IMR-90 (cell line): ENCODE results near the gene FAM78A. TPM values are rescaled to one million over a fixed set of nuclear protein-coding genes. Genes with fewer than 3 reads are reported as not detected.

Source experiments
- ATAC-seq: fragments of 200-7000 bp; cut with Tn5 transposase; 2 replicates; pipeline ENCODE4 v1.9.1; 2020; ENCODE audit warnings: low read depth, mild to moderate bottlenecking, moderate library complexity
- BruUV-seq: library from RNA; stranded (reverse); fragments of 400-500 nt; replicated peaks from 2 replicates; lab custom pipeline; 2021; lab: Mats Ljungman, UMichigan
- CTCF ChIA-PET: fragments of 300-600 bp; formaldehyde crosslinking; extraction: SDS; loops from one replicate; lab custom pipeline; 2021; ENCODE audit warnings: antibody characterized with exemption; lab: Yijun Ruan, JAX
- POLR2A ChIA-PET: fragments of 300-600 bp; sonication (Branson Sonifier 250); formaldehyde crosslinking; loops from one replicate; lab custom pipeline; 2022; ENCODE audit warnings: antibody characterized with exemption; ENCODE audit not compliant: unreplicated experiment; lab: Charles Lee
- DNase-seq: peaks from one replicate; pipeline ENCODE4 v3.0.0; 2013
- H2AFZ ChIP-seq: replicated peaks from 2 replicates; pipeline ENCODE3; 2013; ENCODE audit warnings: low read length, mild to moderate bottlenecking; ENCODE audit not compliant: poor library complexity
- H2AK5ac ChIP-seq: 2 replicates; pipeline ENCODE4 v1.6.1; 2013; ENCODE audit warnings: low read depth, low read length, inconsistent platforms
- H2AK9ac ChIP-seq: replicated peaks from 2 replicates; pipeline ENCODE3; 2013; ENCODE audit warnings: mild to moderate bottlenecking, low read depth, low read length, moderate library complexity; ENCODE audit not compliant: poor library complexity
- H2BK120ac ChIP-seq: 2 replicates; pipeline ENCODE4 v1.6.1; 2013; ENCODE audit warnings: low read depth, low read length, inconsistent platforms
- H2BK15ac ChIP-seq: 3 replicates; pipeline ENCODE4 v1.6.1; 2013; ENCODE audit warnings: low read depth, low read length, inconsistent platforms
- H2BK20ac ChIP-seq: 2 replicates; pipeline ENCODE4 v1.6.1; 2013; ENCODE audit warnings: low read depth, mild to moderate bottlenecking, inconsistent platforms, low read length, moderate library complexity
- H2BK5ac ChIP-seq: 2 replicates; pipeline ENCODE4 v1.6.1; 2013; ENCODE audit warnings: mild to moderate bottlenecking, low read depth, low read length, inconsistent platforms; ENCODE audit not compliant: poor library complexity, severe bottlenecking
- H3K14ac ChIP-seq: replicated peaks from 2 replicates; pipeline ENCODE4 v1.6.1; 2013; ENCODE audit warnings: low read depth, low read length, inconsistent platforms
- H3K18ac ChIP-seq: 2 replicates; pipeline ENCODE4 v1.6.1; 2013; ENCODE audit warnings: low read depth, low read length, control low read depth
- H3K23ac ChIP-seq: 2 replicates; pipeline ENCODE4 v1.6.1; 2013; ENCODE audit warnings: low read depth, low read length, inconsistent platforms
- H3K27ac ChIP-seq: 2 replicates; pipeline ENCODE4 v1.5.1; 2013; ENCODE audit warnings: mild to moderate bottlenecking, control low read depth, low read length; ENCODE audit not compliant: insufficient read depth
- H3K27me3 ChIP-seq: 2 replicates; pipeline ENCODE4 v1.6.1; 2013; ENCODE audit warnings: low read length; ENCODE audit not compliant: control insufficient read depth, insufficient read depth
- H3K36me3 ChIP-seq: 2 replicates; pipeline ENCODE4 v1.6.1; 2013; ENCODE audit warnings: low read length, mixed read lengths; ENCODE audit not compliant: control insufficient read depth, insufficient read depth
- H3K4ac ChIP-seq: 2 replicates; pipeline ENCODE4 v1.6.1; 2013; ENCODE audit warnings: low read depth, low read length, inconsistent platforms
- H3K4me1 ChIP-seq: 2 replicates; pipeline ENCODE4 v1.6.1; 2013; ENCODE audit warnings: low read length, mixed read lengths; ENCODE audit not compliant: control insufficient read depth, insufficient read depth
- H3K4me2 ChIP-seq: 2 replicates; pipeline ENCODE4 v1.6.1; 2013; ENCODE audit warnings: low read depth, mild to moderate bottlenecking, control low read depth, low read length, moderate library complexity
- H3K4me3 ChIP-seq: 2 replicates; pipeline ENCODE4 v1.5.1; 2013; ENCODE audit warnings: low read depth, mild to moderate bottlenecking, control low read depth, low read length, moderate library complexity; ENCODE audit not compliant: insufficient read depth
- H3K56ac ChIP-seq: 2 replicates; pipeline ENCODE4 v1.6.1; 2013; ENCODE audit warnings: low read length, inconsistent platforms; ENCODE audit not compliant: insufficient read depth; ENCODE audit errors: extremely low read depth
- H3K79me1 ChIP-seq, 2 experiments: 2 replicates each; pipeline ENCODE4 v1.6.1; 2013; ENCODE audit warnings: low read length in 2 of 2, inconsistent platforms in 1 of 2, low read depth in 1 of 2
- H3K9ac ChIP-seq: 2 replicates; pipeline ENCODE4 v1.6.1; 2013; ENCODE audit warnings: low read depth, low read length, control low read depth
- H3K9me1 ChIP-seq: 2 replicates; pipeline ENCODE4 v1.6.1; 2013; ENCODE audit warnings: low read length, inconsistent platforms; ENCODE audit not compliant: insufficient read depth
- H3K9me3 ChIP-seq: 2 replicates; pipeline ENCODE4 v1.6.1; 2013; ENCODE audit warnings: low read length; ENCODE audit not compliant: control insufficient read depth, insufficient read depth
- H4K20me1 ChIP-seq: 2 replicates; pipeline ENCODE4 v1.6.1; 2013; ENCODE audit warnings: low read length, inconsistent platforms; ENCODE audit not compliant: insufficient read depth
- H4K5ac ChIP-seq: 2 replicates; pipeline ENCODE4 v1.6.1; 2013; ENCODE audit warnings: mild to moderate bottlenecking, low read depth, low read length, control low read depth
- H4K8ac ChIP-seq, 2 experiments: 2 replicates each; pipeline ENCODE4 v1.6.1; 2013; ENCODE audit warnings: low read depth in 2 of 2, low read length in 2 of 2, control low read depth in 1 of 2, inconsistent platforms in 1 of 2
- H4K91ac ChIP-seq: 2 replicates; pipeline ENCODE4 v1.6.1; 2013; ENCODE audit warnings: low read depth, low read length, inconsistent platforms; ENCODE audit not compliant: insufficient read depth
- CEBPB ChIP-seq: IDR thresholded peaks from 2 replicates; pipeline ENCODE4 v1.6.1; 2012; ENCODE audit warnings: low read depth, low read length, improper control_type of control experiment
- MXI1 ChIP-seq: IDR thresholded peaks from 2 replicates; pipeline ENCODE4 v1.6.1; 2012; ENCODE audit warnings: low read depth, mild to moderate bottlenecking, low read length, moderate library complexity, borderline replicate concordance
- WGBS, 2 experiments: methylation state at CpG; one replicate each; pipeline versions ENCODE4 v1.1.5 to v1.1.7; 2013; ENCODE audit warnings: missing lambda C conversion rate in 2 of 2; ENCODE audit not compliant: insufficient read length in 1 of 2; ENCODE audit errors: extremely low coverage in 2 of 2; 5-methylcytosine and 5-hydroxymethylcytosine counted together
- dilution Hi-C: fragments of 300-500 bp; cut with HindIII; formaldehyde crosslinking; loops from one replicate; pipeline ENCODE4 v1.14.3; 2018; ENCODE audit warnings: low sequenced_read_pairs; ENCODE audit not compliant: unreplicated experiment
- in situ Hi-C: fragments of 300-500 bp; cut with MboI; formaldehyde crosslinking; loops from 3 replicates; pipeline ENCODE4 v1.14.3; 2019; ENCODE audit warnings: low sequenced_read_pairs, inconsistent platforms, mixed read lengths
- intact Hi-C: fragments of 100-400 bp; cut with micrococcal nuclease; formaldehyde crosslinking; loops from 2 replicates; pipeline ENCODE4 v1.10.0; 2022
- polyA plus RNA-seq, 3 experiments: library from polyadenylated mRNA; depleted of rRNA; stranded (reverse); fragments of >200 nt; gene quantifications; 2 replicates each; pipeline ENCODE4 v1.2.3, GENCODE V29; 2012; ENCODE audit warnings: low replicate concordance in 1 of 3
- total RNA-seq: library from RNA; depleted of rRNA; stranded (reverse); fragments of >200 nt; gene quantifications from 2 replicates; pipeline ENCODE4 v1.2.3, GENCODE V29; 2012

Gene FAM78A
- total and polyA plus RNA-seq, 2 of the 4 experiments (the other 2 are of a cell fraction), result 0.18 to 0.27 TPM

GRCh38 chr9:131288217-131288616 is 11.9 kb upstream of the FAM78A start:
- dilution Hi-C loops (no loop called here), in situ Hi-C loops (no loop called here), intact Hi-C loops (no loop called here)
- Histone ChIP-seq H3K4me2 (no peak overlapping the region), H2AFZ (no peak overlapping the region), H2BK20ac (no peak overlapping the region), H3K9me3 (no peaks in the 10 kb centered on the region), H4K5ac (no peak overlapping the region), H4K20me1 (no peaks in the 10 kb centered on the region), H3K18ac (no peak overlapping the region), H3K4me3 (no peak overlapping the region), H3K14ac (no peak overlapping the region), H3K23ac (no peak overlapping the region), H4K8ac (no peak overlapping the region), H3K9me1 (no peaks in the 10 kb centered on the region; the same call in 1 of the 2 replicates), H2BK120ac (no peak overlapping the region), H3K4me1 (no peaks in the 10 kb centered on the region), H3K27ac (no peak overlapping the region), H2BK5ac (no peak overlapping the region), H2AK5ac (no peak overlapping the region), H3K27me3 (peaks cover 19% of the 10 kb centered on the region), H3K79me1 (no peaks in the 10 kb centered on the region), H2AK9ac (no peak overlapping the region), H4K91ac (no peak overlapping the region), H3K36me3 (no peaks in the 10 kb centered on the region), H3K4ac (no peak overlapping the region), H2BK15ac (no peak overlapping the region), H3K56ac (no peak overlapping the region), H3K9ac (no peak overlapping the region)
- TF ChIP-seq CEBPB (no peak), MXI1 (no peak)
- BruUV-seq, result no TSS peak
- 69% methylated on average over 5 of the region's 9 CpGs; no CpG with 5 or more reads in 1 of the 2 experiments for WGBS, 2 experiments
- ATAC-seq (no peak), DNase-seq (no peak)
- CTCF ChIA-PET, result interaction anchor here (0.6 kb wide), 1 partner anchor 25 kb away, joined by 3 read pairs; no protein-coding TSS in a partner anchor
- POLR2A ChIA-PET, result no interaction called here
